ENCODE data around the gene GUCD1.

GRCh38 chr22:24514241-24515026 lies 40.5 kb downstream of the GUCD1 start:
- TF ChIP-seq CTCF (IDR thresholded peaks at IDR 0.05) (no peak), POLR2A (IDR thresholded peaks at IDR 0.05) (no peak)
